C4-2B (cell line): ENCODE data around the gene POLR1A.
A peak's percentile ranks its signal among the peaks of the same experiment; 100 is the strongest.

ENCODE experiments used
- H3K27ac ChIP-seq: fragments of 450-650 bp; 2 replicates; pipeline ENCODE4 v1.5.1; 2017
- ZFX ChIP-seq: fragments of 450-650 bp; IDR thresholded peaks from 2 replicates; pipeline ENCODE4 v1.6.1; 2017
- TF ChIP-seq, protein P1 (sequence below): fragments of 450-650 bp; conservative IDR thresholded peaks from 2 replicates; pipeline ENCODE4 v1.5.1; 2017; ENCODE audit warnings: mild to moderate bottlenecking

Gene POLR1A

DNA sequence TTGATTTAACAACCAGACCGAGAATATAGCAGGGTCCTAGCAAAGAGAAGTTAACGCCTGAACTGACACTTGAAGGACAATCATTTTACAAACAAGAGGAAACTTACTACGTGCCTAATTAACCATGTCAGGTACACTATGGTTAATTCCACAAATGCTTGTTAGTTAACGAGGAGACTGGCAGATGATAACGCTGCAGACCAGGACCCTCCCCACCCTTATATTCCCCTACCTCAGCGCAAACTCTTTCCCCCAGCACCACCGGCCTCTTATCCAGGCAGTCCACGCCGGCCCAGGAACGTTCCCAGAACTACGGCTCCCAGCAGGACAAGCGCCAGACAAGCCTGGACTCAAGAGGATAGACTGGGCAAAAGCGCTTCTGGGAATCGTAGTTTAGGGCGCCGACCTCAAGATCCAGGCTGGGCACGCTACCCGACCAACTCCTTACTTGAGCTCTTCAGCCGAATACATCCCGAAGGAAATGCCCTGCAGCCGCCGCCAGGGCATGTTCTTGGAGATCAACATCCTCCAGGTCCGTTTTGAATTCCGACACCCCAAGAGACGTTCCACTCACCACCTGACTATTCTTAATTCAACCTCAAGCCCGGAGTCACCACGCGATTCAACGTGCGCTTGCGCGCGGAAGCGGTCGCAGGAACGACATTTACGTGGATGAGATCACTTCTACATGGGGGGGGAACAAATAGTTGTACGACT lies at the start of gene POLR1A:
Gene POLR1A (minus strand): TSS at position 635 of the 717 bp plus-strand sequence. CDS start 110 bp downstream, at position 525.
- peak; percentile 73 for TF ChIP-seq ZFX
- TF ChIP-seq, protein P1, sequence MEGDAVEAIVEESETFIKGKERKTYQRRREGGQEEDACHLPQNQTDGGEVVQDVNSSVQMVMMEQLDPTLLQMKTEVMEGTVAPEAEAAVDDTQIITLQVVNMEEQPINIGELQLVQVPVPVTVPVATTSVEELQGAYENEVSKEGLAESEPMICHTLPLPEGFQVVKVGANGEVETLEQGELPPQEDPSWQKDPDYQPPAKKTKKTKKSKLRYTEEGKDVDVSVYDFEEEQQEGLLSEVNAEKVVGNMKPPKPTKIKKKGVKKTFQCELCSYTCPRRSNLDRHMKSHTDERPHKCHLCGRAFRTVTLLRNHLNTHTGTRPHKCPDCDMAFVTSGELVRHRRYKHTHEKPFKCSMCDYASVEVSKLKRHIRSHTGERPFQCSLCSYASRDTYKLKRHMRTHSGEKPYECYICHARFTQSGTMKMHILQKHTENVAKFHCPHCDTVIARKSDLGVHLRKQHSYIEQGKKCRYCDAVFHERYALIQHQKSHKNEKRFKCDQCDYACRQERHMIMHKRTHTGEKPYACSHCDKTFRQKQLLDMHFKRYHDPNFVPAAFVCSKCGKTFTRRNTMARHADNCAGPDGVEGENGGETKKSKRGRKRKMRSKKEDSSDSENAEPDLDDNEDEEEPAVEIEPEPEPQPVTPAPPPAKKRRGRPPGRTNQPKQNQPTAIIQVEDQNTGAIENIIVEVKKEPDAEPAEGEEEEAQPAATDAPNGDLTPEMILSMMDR: no peak
- peak within 1 kb of the TSS; percentile 88 for H3K27ac ChIP-seq

- TF ChIP-seq ZFX: no peak
- TF ChIP-seq, protein P1: no peak
- no peak overlapping the region for H3K27ac ChIP-seq
Measured at GRCh38 chr2:86150502-86150901, 44.8 kb upstream of the POLR1A start.

- H3K27ac ChIP-seq: no peak overlapping the region
- TF ChIP-seq, protein P1: no peak
- TF ChIP-seq ZFX: no peak
Measured at GRCh38 chr2:86147793-86148192, 42.1 kb upstream of the POLR1A start.

DNA sequence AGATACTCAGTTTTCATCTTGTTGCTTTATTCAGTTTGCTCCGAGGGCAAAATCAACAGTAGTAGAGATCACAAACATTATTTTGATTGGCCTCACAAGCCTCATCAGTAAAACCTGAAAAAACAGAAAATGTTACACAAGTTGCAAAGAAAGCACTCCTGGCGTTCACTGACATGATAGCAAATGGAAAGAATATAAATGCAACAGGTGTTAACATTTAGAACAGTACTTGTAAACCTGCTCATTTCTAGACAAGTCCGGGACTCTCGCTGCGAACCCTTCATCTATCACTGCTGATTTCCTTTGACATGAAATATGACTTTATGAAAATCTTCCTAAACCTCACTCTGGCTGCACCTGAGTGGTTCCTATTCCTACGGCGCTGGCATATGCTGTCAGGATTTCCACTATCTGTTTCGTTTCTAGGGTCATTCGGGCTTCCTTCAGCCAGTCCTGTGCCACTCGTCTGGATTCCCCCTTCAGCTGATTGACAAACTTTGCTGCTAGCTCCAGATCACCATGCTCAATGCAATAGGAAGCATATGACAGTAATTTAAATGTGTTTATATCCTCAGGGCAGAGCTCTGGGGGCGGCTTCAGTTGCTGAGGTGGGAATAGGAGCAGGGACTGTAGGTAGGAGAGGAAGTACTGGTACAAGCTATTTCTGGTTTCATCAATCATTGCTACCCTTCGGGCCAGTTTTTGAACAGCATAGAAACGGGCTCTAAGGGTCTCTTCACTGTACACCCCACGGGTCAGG lies 38.4 kb upstream of the POLR1A start:
- TF ChIP-seq, protein P1: no peak
- no peak for TF ChIP-seq ZFX
- no peak overlapping the region for H3K27ac ChIP-seq

GRCh38 chr2:86143307-86143706 lies 37.6 kb upstream of the POLR1A start:
- TF ChIP-seq, protein P1: no peak
- no peak for TF ChIP-seq ZFX
- H3K27ac ChIP-seq: no peak overlapping the region

DNA sequence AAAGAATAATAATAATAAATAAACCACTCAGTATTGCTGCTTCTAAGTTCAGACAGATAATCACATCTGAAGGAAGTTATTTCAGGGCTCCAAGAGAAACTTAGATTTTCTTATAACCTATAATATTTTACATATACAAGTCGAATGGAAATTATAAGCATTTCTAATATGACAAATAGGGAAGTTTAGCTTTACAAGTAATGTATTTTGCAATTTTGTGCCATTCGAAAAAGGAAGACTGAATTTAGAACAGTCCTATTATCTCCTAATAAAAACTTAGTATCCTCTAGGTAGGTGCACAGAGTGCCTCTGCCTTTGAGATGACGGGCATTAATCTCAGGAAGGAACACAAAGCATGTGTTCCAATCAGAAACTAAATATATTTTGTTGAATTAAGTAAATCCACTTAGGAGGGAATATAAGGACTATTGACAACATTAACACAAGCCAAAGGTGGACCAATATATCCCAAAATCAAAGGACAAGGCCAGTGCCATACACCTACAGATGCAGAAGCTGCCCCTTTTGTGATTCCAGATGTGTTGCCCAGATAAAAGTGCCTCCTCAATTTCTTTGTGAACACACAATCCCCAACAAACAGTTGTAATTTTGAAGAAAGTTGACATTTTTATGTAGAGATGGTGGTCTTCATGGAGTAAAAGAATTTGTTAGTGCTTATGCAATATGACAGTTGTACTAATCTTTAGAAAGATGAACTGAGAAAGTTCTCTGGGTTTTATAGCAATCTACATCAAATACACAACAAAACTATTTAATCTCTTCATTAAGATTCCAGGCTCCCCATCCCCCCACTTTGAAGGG lies 37.0 kb upstream of the POLR1A start:
- no peak for TF ChIP-seq ZFX
- TF ChIP-seq, protein P1: no peak
- no peak overlapping the region for H3K27ac ChIP-seq
